Suprapubic skin (tissue), 4 donors: ENCODE measurements around the gene PGAP6. TPM values are rescaled to one million over a fixed set of nuclear protein-coding genes. Genes with fewer than 3 reads are reported as not detected.

Experiments used
- DNase-seq, 2 donors: peaks; one replicate each; pipeline ENCODE4 v3.0.0-alpha.2; 2019; ENCODE audit warnings: low spot score in 2 of 2
- H3K27ac ChIP-seq: fragments of 200-600 bp; sonication (generic); one replicate; pipeline ENCODE4 v1.5.1; 2019
- H3K27me3 ChIP-seq: fragments of 200-600 bp; sonication (generic); one replicate; pipeline ENCODE4 v1.5.1; 2019
- H3K36me3 ChIP-seq: fragments of 200-600 bp; sonication (generic); one replicate; pipeline ENCODE4 v1.5.1; 2019
- H3K4me1 ChIP-seq: fragments of 200-600 bp; sonication (generic); one replicate; pipeline ENCODE4 v1.5.1; 2019
- H3K4me3 ChIP-seq: fragments of 200-600 bp; sonication (generic); one replicate; pipeline ENCODE4 v1.5.1; 2019; ENCODE audit warnings: mild to moderate bottlenecking
- H3K9me3 ChIP-seq: fragments of 200-600 bp; sonication (generic); one replicate; pipeline ENCODE4 v1.5.1; 2019
- EP300 ChIP-seq: sonication (generic); formaldehyde crosslinking; IDR thresholded peaks from one replicate; pipeline ENCODE4 v1.6.1; 2017; ENCODE audit warnings: antibody characterized with exemption
- POLR2A ChIP-seq, 2 donors: fragments of 450-650 bp; IDR thresholded peaks; one replicate each; pipeline ENCODE4 v1.6.1; 2017; ENCODE audit warnings: antibody characterized with exemption in 2 of 2, mild to moderate bottlenecking in 2 of 2, moderate library complexity in 2 of 2
- POLR2AphosphoS5 ChIP-seq, 3 donors: sonication (generic); formaldehyde crosslinking; IDR thresholded peaks; one replicate each; pipeline ENCODE4 v1.6.1; 2017; ENCODE audit warnings: antibody characterized with exemption in 3 of 3
- WGBS: methylation state at CpG from one replicate; pipeline ENCODE4 v1.1.5; 2018; 5-methylcytosine and 5-hydroxymethylcytosine counted together
- total RNA-seq, 4 donors: library from RNA; depleted of rRNA; stranded (reverse); fragments of >200 nt; gene quantifications; one replicate each; pipeline ENCODE4 v1.1.0, GENCODE V29; 2016
- TF ChIP-seq, protein P1 (sequence below), 2 donors: fragments of 200-600 bp in 1 of 2; fragments of 450-650 bp in 1 of 2; sonication (generic) in 1 of 2; IDR thresholded peaks; one replicate each; pipeline ENCODE4 v1.5.1; 2016 to 2019; ENCODE audit warnings: antibody characterized with exemption in 2 of 2, mild to moderate bottlenecking in 1 of 2, moderate library complexity in 1 of 2

Gene PGAP6
- total RNA-seq, 4 donors from 2014 or later = 12.6 to 19.3 (median 15.5) TPM

DNA sequence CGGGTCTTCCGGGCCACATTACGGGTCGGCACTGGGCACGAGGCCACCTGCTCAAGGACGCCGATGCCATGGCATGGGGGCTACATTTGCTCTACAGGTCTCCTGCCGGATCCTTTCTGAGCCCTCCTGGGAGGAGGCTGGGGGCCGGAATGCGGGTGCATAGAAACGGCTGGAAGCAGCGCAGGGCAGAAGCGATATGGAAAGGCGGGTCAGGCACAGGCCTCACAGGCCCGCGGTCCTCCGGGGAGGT lies 57.7 kb downstream of the PGAP6 start:
- Histone ChIP-seq H3K4me3 (no peak overlapping the region), H3K9me3 (no peaks in the 10 kb centered on the region), H3K27me3 (no peaks in the 10 kb centered on the region), H3K36me3 (peaks cover 4% of the 10 kb centered on the region), H3K27ac (no peak overlapping the region), H3K4me1 (peaks cover 27% of the 10 kb centered on the region)
- 88% methylated on average over 10 of the region's 17 CpGs for WGBS
- TF ChIP-seq, protein P1, sequence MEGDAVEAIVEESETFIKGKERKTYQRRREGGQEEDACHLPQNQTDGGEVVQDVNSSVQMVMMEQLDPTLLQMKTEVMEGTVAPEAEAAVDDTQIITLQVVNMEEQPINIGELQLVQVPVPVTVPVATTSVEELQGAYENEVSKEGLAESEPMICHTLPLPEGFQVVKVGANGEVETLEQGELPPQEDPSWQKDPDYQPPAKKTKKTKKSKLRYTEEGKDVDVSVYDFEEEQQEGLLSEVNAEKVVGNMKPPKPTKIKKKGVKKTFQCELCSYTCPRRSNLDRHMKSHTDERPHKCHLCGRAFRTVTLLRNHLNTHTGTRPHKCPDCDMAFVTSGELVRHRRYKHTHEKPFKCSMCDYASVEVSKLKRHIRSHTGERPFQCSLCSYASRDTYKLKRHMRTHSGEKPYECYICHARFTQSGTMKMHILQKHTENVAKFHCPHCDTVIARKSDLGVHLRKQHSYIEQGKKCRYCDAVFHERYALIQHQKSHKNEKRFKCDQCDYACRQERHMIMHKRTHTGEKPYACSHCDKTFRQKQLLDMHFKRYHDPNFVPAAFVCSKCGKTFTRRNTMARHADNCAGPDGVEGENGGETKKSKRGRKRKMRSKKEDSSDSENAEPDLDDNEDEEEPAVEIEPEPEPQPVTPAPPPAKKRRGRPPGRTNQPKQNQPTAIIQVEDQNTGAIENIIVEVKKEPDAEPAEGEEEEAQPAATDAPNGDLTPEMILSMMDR (IDR thresholded peaks at IDR 0.05) = no peak
- TF ChIP-seq POLR2AphosphoS5 (IDR thresholded peaks at IDR 0.05) (no peak), EP300 (no peak), POLR2A (IDR thresholded peaks at IDR 0.05) (no peak)
- DNase-seq = no peak

DNA sequence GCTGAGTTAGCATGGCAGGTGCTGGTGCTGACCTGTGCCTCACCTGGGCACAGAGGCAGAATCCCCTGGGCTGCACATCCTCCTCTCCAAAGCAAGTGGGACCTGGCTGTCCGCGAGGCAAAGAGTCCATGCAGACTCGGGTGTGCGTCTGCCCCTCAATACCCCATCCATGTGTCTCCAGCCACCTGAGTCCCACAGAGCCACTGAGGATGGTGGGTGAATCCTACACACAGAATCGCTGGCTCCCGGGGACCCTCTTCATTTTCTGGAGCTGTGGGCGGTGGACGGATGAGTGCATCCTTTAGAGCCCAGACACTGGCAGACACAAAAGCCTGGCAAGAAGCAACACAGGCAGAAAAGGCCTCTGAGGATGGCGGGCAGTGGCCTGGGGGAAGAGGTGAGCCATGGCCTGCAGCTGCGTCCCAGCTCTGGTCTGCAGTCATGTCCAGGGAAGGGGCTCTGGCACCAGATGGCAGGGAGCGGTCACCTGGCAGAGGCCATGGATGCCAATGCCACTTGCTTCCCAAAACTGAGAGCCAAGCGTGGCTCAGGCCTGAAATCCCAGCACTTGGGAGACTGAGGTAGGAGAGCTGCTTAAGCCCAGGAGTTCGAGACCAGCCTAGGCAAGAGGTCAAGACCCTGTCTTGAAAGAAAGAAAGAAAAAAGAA lies 59.2 kb downstream of the PGAP6 start:
- no peak overlapping the region for H3K4me3 ChIP-seq
- no peaks in the 10 kb centered on the region for H3K9me3 ChIP-seq
- H3K36me3 ChIP-seq = peaks cover 18% of the 10 kb centered on the region
- no peak for DNase-seq
- no peak overlapping the region for H3K27ac ChIP-seq
- H3K4me1 ChIP-seq = peaks cover 20% of the 10 kb centered on the region
- TF ChIP-seq POLR2AphosphoS5 (IDR thresholded peaks at IDR 0.05) (no peak), POLR2A (IDR thresholded peaks at IDR 0.05) (no peak), EP300 (no peak)
- TF ChIP-seq, protein P1 (IDR thresholded peaks at IDR 0.05) = no peak
- 94% methylated on average over 12 of the region's 13 CpGs for WGBS
- H3K27me3 ChIP-seq = no peaks in the 10 kb centered on the region

DNA sequence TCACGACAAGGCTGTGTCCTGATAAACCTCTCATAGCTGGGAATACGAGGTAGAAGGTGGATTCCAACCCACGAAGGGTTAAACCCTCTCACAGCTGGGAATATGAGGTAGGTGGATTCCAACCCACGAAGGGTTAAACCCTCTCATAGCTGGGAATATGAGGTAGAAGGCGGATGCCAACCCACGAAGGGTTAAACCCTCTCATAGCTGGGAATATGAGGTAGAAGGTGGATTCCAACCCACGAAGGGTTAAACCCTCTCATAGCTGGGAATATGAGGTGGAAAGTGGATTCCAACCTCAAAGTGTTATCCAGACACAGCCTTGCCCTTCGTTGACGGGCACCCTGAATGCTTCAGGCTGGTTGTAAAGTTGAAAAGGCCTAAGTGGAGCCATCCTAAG lies 60.2 kb downstream of the PGAP6 start:
- Histone ChIP-seq H3K4me3 (no peak overlapping the region), H3K27me3 (no peaks in the 10 kb centered on the region), H3K4me1 (peaks cover 9% of the 10 kb centered on the region), H3K27ac (no peak overlapping the region), H3K36me3 (peaks cover 18% of the 10 kb centered on the region), H3K9me3 (no peaks in the 10 kb centered on the region)
- no peak for DNase-seq
- 69% methylated on average over 9 of the region's 9 CpGs for WGBS
- TF ChIP-seq POLR2AphosphoS5 (IDR thresholded peaks at IDR 0.05) (no peak), EP300 (no peak)
- TF ChIP-seq, protein P1 (IDR thresholded peaks at IDR 0.05) = no peak

Other genes starting within 250 kb of the PGAP6 start
- 10 to 100 TPM; 21.1 to 48.3 (median 35.6) TPM for gene NPRL3, start 243.3 kb downstream of the PGAP6 start, total RNA-seq
- not detected for gene HBZ, start 229.3 kb downstream of the PGAP6 start, total RNA-seq
- not detected for gene HBM, start 216.0 kb downstream of the PGAP6 start, total RNA-seq
- gene HBA2, start 209.1 kb downstream of the PGAP6 start, total RNA-seq = 100 to 1,000 TPM in 2 of 4 donors, 10 to 100 TPM in 2; 13.0 to 282 (median 96.5) TPM
- gene HBA1, start 205.3 kb downstream of the PGAP6 start, total RNA-seq = 100 to 1,000 TPM in 2 of 4 donors, 10 to 100 TPM in 2; 10.5 to 265 (median 77.7) TPM
- gene HBQ1, start 201.5 kb downstream of the PGAP6 start, total RNA-seq = not detected
- gene LUC7L, start 152.5 kb downstream of the PGAP6 start, total RNA-seq = 100 to 1,000 TPM in 1 of 4 donors, 10 to 100 TPM in 3; 47.6 to 206 (median 59.5) TPM
- gene FAM234A, start 147.2 kb downstream of the PGAP6 start, total RNA-seq = 100 to 1,000 TPM; 108 to 124 (median 121) TPM
- gene RGS11, start 106.0 kb downstream of the PGAP6 start, total RNA-seq = 1 to 10 TPM in 1 of 4 donors, under 1 TPM in 3; 0.30 to 1.5 (median 0.59) TPM
- gene ARHGDIG, start 101.4 kb downstream of the PGAP6 start, total RNA-seq = not detected
- gene PDIA2, start 98.8 kb downstream of the PGAP6 start, total RNA-seq = not detected
- gene AXIN1, start 29.3 kb downstream of the PGAP6 start, total RNA-seq = 10 to 100 TPM; 34.3 to 38.4 (median 37.2) TPM
- 10 to 100 TPM; 40.9 to 66.7 (median 52.7) TPM for gene MRPL28, start 11.4 kb downstream of the PGAP6 start, total RNA-seq
- gene NME4, start 15.2 kb upstream of the PGAP6 start, total RNA-seq = 10 to 100 TPM; 25.3 to 29.9 (median 27.7) TPM
- 10 to 100 TPM in 3 of 4 donors, 1 to 10 TPM in 1; 9.1 to 23.4 (median 12.3) TPM for gene DECR2, start 19.9 kb upstream of the PGAP6 start, total RNA-seq
- 10 to 100 TPM; 20.7 to 62.5 (median 29.1) TPM for gene RAB11FIP3, start 43.7 kb upstream of the PGAP6 start, total RNA-seq
- gene CAPN15, start 145.7 kb upstream of the PGAP6 start, total RNA-seq = 10 to 100 TPM; 59.9 to 86.4 (median 75.2) TPM
- gene PRR35, start 178.4 kb upstream of the PGAP6 start, total RNA-seq = not detected
- gene NHLRC4, start 185.0 kb upstream of the PGAP6 start, total RNA-seq = under 1 TPM; 0.29 to 0.79 (median 0.35) TPM
- 10 to 100 TPM; 36.9 to 54.6 (median 44.1) TPM for gene PIGQ, start 188.0 kb upstream of the PGAP6 start, total RNA-seq
- gene RAB40C, start 208.1 kb upstream of the PGAP6 start, total RNA-seq = 100 to 1,000 TPM in 3 of 4 donors, 10 to 100 TPM in 1; 77.8 to 116 (median 110) TPM
- 10 to 100 TPM in 1 of 4 donors, 1 to 10 TPM in 3; 1.2 to 12.6 (median 4.6) TPM for gene WFIKKN1, start 249.0 kb upstream of the PGAP6 start, total RNA-seq